GM12875 (cell line): ENCODE measurements around the gene PAAF1.

Experiments
- H3K4me3 ChIP-seq: one replicate; pipeline ENCODE4 v1.5.1; 2011; ENCODE audit warnings: low read depth, low read length, control low read depth
- CTCF ChIP-seq: IDR thresholded peaks from 2 replicates; pipeline ENCODE4 v1.5.1; 2011; ENCODE audit warnings: low read depth, mild to moderate bottlenecking, control low read depth, inconsistent platforms, low read length, moderate library complexity, borderline replicate concordance; ENCODE audit not compliant: insufficient read depth

The PAAF1 gene

GRCh38 chr11:73951797-73952196, 75.0 kb downstream of the PAAF1 start:
- no peak for TF ChIP-seq CTCF
- H3K4me3 ChIP-seq, result no peak overlapping the region

- H3K4me3 ChIP-seq, result no peak overlapping the region
- no peak for TF ChIP-seq CTCF
These were observed 80.3 kb downstream of the PAAF1 start for GRCh38 chr11:73956876-73957653.

GRCh38 chr11:73957654-73958361, 81.0 kb downstream of the PAAF1 start:
- no peak overlapping the region for H3K4me3 ChIP-seq
- TF ChIP-seq CTCF, result no peak

GRCh38 chr11:73958521-73959141, 81.8 kb downstream of the PAAF1 start:
- no peak overlapping the region for H3K4me3 ChIP-seq
- TF ChIP-seq CTCF, result no peak

- no peak for TF ChIP-seq CTCF
- H3K4me3 ChIP-seq, result no peak overlapping the region
These were observed 84.5 kb downstream of the PAAF1 start for GRCh38 chr11:73961321-73961720.

- no peak overlapping the region for H3K4me3 ChIP-seq
- no peak for TF ChIP-seq CTCF
These were observed 85.4 kb downstream of the PAAF1 start for GRCh38 chr11:73962101-73962705.
